GM12878 (cell line): ENCODE data around the gene ACTA2. TPM values are rescaled to one million over a fixed set of nuclear protein-coding genes. Genes with fewer than 3 reads are reported as not detected.

Experiments
- ATF7 ChIP-seq: fragments of 450-650 bp; IDR thresholded peaks from 2 replicates; pipeline ENCODE4 v1.6.1; 2016; ENCODE audit warnings: low read depth, mild to moderate bottlenecking
- BCL11A ChIP-seq: IDR thresholded peaks from 2 replicates; pipeline ENCODE4 v1.6.1; 2011; ENCODE audit warnings: low read depth, low read length
- CBFB ChIP-seq: IDR thresholded peaks from 2 replicates; pipeline ENCODE4 v1.6.1; 2016; ENCODE audit warnings: antibody characterized with exemption, low read depth
- DPF2 ChIP-seq: fragments of 450-650 bp; IDR thresholded peaks from 2 replicates; pipeline ENCODE4 v1.6.1; 2017; ENCODE audit warnings: mild to moderate bottlenecking
- EED ChIP-seq: sonication (generic); IDR thresholded peaks from 2 replicates; pipeline ENCODE4 v1.6.1; 2016; ENCODE audit warnings: antibody characterized with exemption, low read depth
- IKZF2 ChIP-seq, 2 experiments: fragments of 450-650 bp; IDR thresholded peaks; 2 replicates each; pipeline ENCODE4 v1.6.1; 2017; ENCODE audit warnings: mild to moderate bottlenecking in 2 of 2, moderate library complexity in 2 of 2
- KLF5 ChIP-seq: fragments of 450-650 bp; IDR thresholded peaks from 2 replicates; pipeline ENCODE4 v1.6.1; 2014; ENCODE audit warnings: mild to moderate bottlenecking; ENCODE audit not compliant: partially characterized antibody
- MXI1 ChIP-seq: fragments of 150-350 bp; IDR thresholded peaks from 2 replicates; pipeline ENCODE4 v1.6.1; 2011; ENCODE audit warnings: low read depth, mild to moderate bottlenecking, inconsistent platforms, low read length, improper control_type of control experiment
- NR2F1 ChIP-seq: fragments of 450-650 bp; conservative IDR thresholded peaks from 2 replicates; pipeline ENCODE4 v1.6.1; 2017; ENCODE audit warnings: mild to moderate bottlenecking
- POLR2A ChIP-seq: IDR thresholded peaks from 2 replicates; pipeline ENCODE4 v1.6.1; 2011; ENCODE audit warnings: low read depth, mild to moderate bottlenecking, low read length
- POLR2AphosphoS5 ChIP-seq: IDR thresholded peaks from 2 replicates; pipeline ENCODE4 v1.6.1; 2011; ENCODE audit warnings: mild to moderate bottlenecking, low read length, inconsistent platforms
- POU2F2 ChIP-seq: IDR thresholded peaks from 3 replicates; pipeline ENCODE4 v1.6.1; 2011; ENCODE audit warnings: low read depth, mild to moderate bottlenecking, low read length, borderline replicate concordance
- RB1 ChIP-seq: fragments of 450-650 bp; formaldehyde crosslinking; IDR thresholded peaks from 2 replicates; pipeline ENCODE4 v1.6.1; 2017; ENCODE audit warnings: mild to moderate bottlenecking, borderline replicate concordance
- SMAD5 ChIP-seq: IDR thresholded peaks from 2 replicates; pipeline ENCODE4 v1.6.1; 2016; ENCODE audit warnings: antibody characterized with exemption, low read depth
- SMARCA5 ChIP-seq: fragments of 450-650 bp; IDR thresholded peaks from 2 replicates; pipeline ENCODE4 v1.6.1; 2017; ENCODE audit warnings: mild to moderate bottlenecking
- STAT1 ChIP-seq: fragments of 450-650 bp; conservative IDR thresholded peaks from 2 replicates; pipeline ENCODE4 v1.6.1; 2014; ENCODE audit warnings: antibody characterized with exemption, mild to moderate bottlenecking
- STAT3 ChIP-seq: IDR thresholded peaks from 2 replicates; pipeline ENCODE4 v1.6.1; 2011; ENCODE audit warnings: low read depth, low read length, improper control_type of control experiment
- TARDBP ChIP-seq: IDR thresholded peaks from 2 replicates; pipeline ENCODE4 v1.6.1; 2016; ENCODE audit warnings: borderline replicate concordance
- polyA plus RNA-seq, 11 experiments: library from polyadenylated mRNA; depleted of rRNA in 4 of 11; unstranded in 6 of 11; stranded (reverse) in 5 of 11; fragments of >200 nt; fragmentation: Nextera tagmentation in 4 of 11; fragmentation: Illumina TruSeq in 1 of 11; extraction: Ambion mirVana in 4 of 11; extraction: Trizol in 1 of 11; gene quantifications; 1 replicate in 1 of 11; 2 replicates in 10 of 11; pipeline versions ENCODE4 v1.2.1 to v1.2.3, GENCODE V29; 2011 to 2016; ENCODE audit warnings: inconsistent platforms in 2 of 11, missing spikeins in 2 of 11, low read depth in 1 of 11
- total RNA-seq, 4 experiments: library from RNA; depleted of rRNA in 3 of 4; stranded (reverse); fragments of >200 nt in 3 of 4; fragmentation: Illumina TruSeq in 1 of 4; extraction: Trizol in 1 of 4; gene quantifications; 2 replicates each; pipeline versions ENCODE4 v1.2.1 to v1.2.3, GENCODE V29; 2013 to 2021
- TF ChIP-seq, protein P1 (sequence below): fragments of 450-650 bp; IDR thresholded peaks from 2 replicates; pipeline ENCODE4 v1.6.1; 2017; ENCODE audit warnings: antibody characterized with exemption, mild to moderate bottlenecking, moderate library complexity
- TF ChIP-seq, protein P2 (sequence below): IDR thresholded peaks from 2 replicates; pipeline ENCODE4 v1.6.1; 2011; ENCODE audit warnings: mild to moderate bottlenecking, low read depth, low read length, moderate library complexity; ENCODE audit not compliant: insufficient replicate concordance
- TF ChIP-seq, protein P3 (sequence below): fragments of 150-350 bp; IDR thresholded peaks from 2 replicates; pipeline ENCODE4 v1.6.1; 2016; ENCODE audit warnings: low read depth, low read length
- TF ChIP-seq, protein P4 (sequence below): fragments of 450-650 bp; formaldehyde crosslinking; IDR thresholded peaks from 2 replicates; pipeline ENCODE4 v1.4.0; 2022; ENCODE audit warnings: mild to moderate bottlenecking, moderate library complexity

Gene ACTA2
- total and polyA plus RNA-seq, 10 of the 15 experiments (the other 5 are each of a cell fraction or from before 2014, with no cell fraction given) = 7.4 to 78.2 (median 32.4) TPM

DNA sequence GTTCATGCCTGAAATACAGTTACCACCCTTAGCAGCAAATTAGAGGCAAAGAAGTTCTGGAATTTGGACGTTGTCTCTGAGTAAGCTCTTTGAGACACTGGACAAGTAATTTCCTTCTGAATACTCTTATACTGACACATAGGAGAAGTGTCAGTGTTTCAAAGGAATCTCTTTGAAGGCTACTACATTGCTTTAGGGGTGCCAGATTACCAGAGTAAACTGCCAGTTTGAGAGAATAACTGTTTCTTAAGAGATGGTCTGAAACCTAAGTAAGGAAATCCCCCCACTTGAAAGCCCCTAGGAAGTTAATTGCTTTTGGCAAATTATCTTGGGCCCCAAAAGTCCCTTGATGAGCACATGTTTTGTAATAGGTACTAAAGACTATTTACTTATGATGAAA is 41.4 kb upstream of the ACTA2 start (continued):
- peak; percentile 15 to 25; a peak in 1 of 4 replicates for TF ChIP-seq IKZF2 (IDR thresholded peaks at IDR 0.05)
- TF ChIP-seq KLF5 = no peak
- TF ChIP-seq, protein P1, sequence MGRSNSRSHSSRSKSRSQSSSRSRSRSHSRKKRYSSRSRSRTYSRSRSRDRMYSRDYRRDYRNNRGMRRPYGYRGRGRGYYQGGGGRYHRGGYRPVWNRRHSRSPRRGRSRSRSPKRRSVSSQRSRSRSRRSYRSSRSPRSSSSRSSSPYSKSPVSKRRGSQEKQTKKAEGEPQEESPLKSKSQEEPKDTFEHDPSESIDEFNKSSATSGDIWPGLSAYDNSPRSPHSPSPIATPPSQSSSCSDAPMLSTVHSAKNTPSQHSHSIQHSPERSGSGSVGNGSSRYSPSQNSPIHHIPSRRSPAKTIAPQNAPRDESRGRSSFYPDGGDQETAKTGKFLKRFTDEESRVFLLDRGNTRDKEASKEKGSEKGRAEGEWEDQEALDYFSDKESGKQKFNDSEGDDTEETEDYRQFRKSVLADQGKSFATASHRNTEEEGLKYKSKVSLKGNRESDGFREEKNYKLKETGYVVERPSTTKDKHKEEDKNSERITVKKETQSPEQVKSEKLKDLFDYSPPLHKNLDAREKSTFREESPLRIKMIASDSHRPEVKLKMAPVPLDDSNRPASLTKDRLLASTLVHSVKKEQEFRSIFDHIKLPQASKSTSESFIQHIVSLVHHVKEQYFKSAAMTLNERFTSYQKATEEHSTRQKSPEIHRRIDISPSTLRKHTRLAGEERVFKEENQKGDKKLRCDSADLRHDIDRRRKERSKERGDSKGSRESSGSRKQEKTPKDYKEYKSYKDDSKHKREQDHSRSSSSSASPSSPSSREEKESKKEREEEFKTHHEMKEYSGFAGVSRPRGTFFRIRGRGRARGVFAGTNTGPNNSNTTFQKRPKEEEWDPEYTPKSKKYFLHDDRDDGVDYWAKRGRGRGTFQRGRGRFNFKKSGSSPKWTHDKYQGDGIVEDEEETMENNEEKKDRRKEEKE = no peak
- peak; percentile 93 for TF ChIP-seq POLR2AphosphoS5
- peak; percentile 58; the same call in 1 of the 2 replicates for TF ChIP-seq ATF7
- TF ChIP-seq, protein P2, sequence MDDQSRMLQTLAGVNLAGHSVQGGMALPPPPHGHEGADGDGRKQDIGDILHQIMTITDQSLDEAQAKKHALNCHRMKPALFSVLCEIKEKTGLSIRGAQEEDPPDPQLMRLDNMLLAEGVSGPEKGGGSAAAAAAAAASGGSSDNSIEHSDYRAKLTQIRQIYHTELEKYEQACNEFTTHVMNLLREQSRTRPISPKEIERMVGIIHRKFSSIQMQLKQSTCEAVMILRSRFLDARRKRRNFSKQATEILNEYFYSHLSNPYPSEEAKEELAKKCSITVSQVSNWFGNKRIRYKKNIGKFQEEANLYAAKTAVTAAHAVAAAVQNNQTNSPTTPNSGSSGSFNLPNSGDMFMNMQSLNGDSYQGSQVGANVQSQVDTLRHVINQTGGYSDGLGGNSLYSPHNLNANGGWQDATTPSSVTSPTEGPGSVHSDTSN = no peak
- peak; percentile 39; the same call in 1 of the 2 replicates for TF ChIP-seq CBFB
- no peak for TF ChIP-seq TARDBP
- TF ChIP-seq SMARCA5 = peak; percentile 81; the same call in 1 of the 2 replicates
- TF ChIP-seq NR2F1 = 0 out of 2 replicates have a peak, but pooled peaks have one; percentile 18
- 0 out of 2 replicates have a peak, but pooled peaks have one; percentile 29 for TF ChIP-seq RB1
- TF ChIP-seq, protein P3, sequence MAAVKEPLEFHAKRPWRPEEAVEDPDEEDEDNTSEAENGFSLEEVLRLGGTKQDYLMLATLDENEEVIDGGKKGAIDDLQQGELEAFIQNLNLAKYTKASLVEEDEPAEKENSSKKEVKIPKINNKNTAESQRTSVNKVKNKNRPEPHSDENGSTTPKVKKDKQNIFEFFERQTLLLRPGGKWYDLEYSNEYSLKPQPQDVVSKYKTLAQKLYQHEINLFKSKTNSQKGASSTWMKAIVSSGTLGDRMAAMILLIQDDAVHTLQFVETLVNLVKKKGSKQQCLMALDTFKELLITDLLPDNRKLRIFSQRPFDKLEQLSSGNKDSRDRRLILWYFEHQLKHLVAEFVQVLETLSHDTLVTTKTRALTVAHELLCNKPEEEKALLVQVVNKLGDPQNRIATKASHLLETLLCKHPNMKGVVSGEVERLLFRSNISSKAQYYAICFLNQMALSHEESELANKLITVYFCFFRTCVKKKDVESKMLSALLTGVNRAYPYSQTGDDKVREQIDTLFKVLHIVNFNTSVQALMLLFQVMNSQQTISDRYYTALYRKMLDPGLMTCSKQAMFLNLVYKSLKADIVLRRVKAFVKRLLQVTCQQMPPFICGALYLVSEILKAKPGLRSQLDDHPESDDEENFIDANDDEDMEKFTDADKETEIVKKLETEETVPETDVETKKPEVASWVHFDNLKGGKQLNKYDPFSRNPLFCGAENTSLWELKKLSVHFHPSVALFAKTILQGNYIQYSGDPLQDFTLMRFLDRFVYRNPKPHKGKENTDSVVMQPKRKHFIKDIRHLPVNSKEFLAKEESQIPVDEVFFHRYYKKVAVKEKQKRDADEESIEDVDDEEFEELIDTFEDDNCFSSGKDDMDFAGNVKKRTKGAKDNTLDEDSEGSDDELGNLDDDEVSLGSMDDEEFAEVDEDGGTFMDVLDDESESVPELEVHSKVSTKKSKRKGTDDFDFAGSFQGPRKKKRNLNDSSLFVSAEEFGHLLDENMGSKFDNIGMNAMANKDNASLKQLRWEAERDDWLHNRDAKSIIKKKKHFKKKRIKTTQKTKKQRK = no peak
- TF ChIP-seq DPF2 = peak; percentile 42; the same call in 1 of the 2 replicates
- no peak for TF ChIP-seq POLR2A
- TF ChIP-seq, protein P4, sequence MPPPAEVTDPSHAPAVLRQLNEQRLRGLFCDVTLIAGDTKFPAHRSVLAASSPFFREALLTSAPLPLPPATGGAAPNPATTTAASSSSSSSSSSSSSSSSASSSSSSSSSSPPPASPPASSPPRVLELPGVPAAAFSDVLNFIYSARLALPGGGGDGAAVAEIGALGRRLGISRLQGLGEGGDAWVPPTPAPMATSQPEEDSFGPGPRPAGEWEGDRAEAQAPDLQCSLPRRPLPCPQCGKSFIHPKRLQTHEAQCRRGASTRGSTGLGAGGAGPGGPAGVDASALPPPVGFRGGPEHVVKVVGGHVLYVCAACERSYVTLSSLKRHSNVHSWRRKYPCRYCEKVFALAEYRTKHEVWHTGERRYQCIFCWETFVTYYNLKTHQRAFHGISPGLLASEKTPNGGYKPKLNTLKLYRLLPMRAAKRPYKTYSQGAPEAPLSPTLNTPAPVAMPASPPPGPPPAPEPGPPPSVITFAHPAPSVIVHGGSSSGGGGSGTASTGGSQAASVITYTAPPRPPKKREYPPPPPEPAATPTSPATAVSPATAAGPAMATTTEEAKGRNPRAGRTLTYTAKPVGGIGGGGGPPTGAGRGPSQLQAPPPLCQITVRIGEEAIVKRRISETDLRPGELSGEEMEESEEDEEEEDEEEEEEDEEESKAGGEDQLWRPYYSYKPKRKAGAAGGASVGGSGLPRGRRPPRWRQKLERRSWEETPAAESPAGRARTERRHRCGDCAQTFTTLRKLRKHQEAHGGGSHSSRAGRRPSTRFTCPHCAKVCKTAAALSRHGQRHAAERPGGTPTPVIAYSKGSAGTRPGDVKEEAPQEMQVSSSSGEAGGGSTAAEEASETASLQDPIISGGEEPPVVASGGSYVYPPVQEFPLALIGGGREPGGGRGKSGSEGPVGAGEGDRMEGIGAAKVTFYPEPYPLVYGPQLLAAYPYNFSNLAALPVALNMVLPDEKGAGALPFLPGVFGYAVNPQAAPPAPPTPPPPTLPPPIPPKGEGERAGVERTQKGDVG (CRISPR knock-in tag) = no peak
- TF ChIP-seq EED = no peak
- peak; percentile 30; the same call in 1 of the 2 replicates for TF ChIP-seq MXI1
- TF ChIP-seq BCL11A = peak; percentile 66; the same call in 1 of the 2 replicates
- peak; percentile 63; the same call in 1 of the 2 replicates for TF ChIP-seq SMAD5
- TF ChIP-seq STAT1 = no peak
- no peak for TF ChIP-seq STAT3
- peak; percentile 31; the same call in 1 of the 3 replicates for TF ChIP-seq POU2F2
